MCF 10A (cell line): ENCODE results near the gene CHST1. TPM values are rescaled to one million over a fixed set of nuclear protein-coding genes. Genes with fewer than 3 reads are reported as not detected.

Experiments used
- BruUV-seq: library from RNA; stranded (reverse); fragments of 400-500 nt; replicated peaks from 2 replicates; lab custom pipeline; 2021; lab: Mats Ljungman, UMichigan
- CTCF ChIA-PET: fragments of 300-600 bp; sonication (Branson Sonifier 250); formaldehyde crosslinking; extraction: SDS; loops from one replicate; lab custom pipeline; 2021; ENCODE audit warnings: antibody characterized with exemption, inconsistent platforms; lab: Yijun Ruan, JAX
- POLR2A ChIA-PET: fragments of 300-600, 350-650 bp; sonication (Branson Sonifier 250); formaldehyde crosslinking; extraction: SDS; loops from one replicate; lab custom pipeline; 2020; ENCODE audit warnings: antibody characterized with exemption, inconsistent platforms; lab: Yijun Ruan, JAX
- DNase-seq: peaks from one replicate; pipeline ENCODE4 v3.0.0-alpha.2; 2018; ENCODE audit not compliant: unreplicated experiment
- H3K27ac Mint-ChIP-seq: one replicate; pipeline ENCODE4 v1.8.0; 2022; ENCODE audit warnings: mild to moderate bottlenecking, low read depth, mixed read lengths; ENCODE audit not compliant: unreplicated experiment
- H3K27me3 Mint-ChIP-seq: one replicate; pipeline ENCODE4 v1.8.0; 2022; ENCODE audit warnings: mixed read lengths; ENCODE audit not compliant: insufficient read depth, unreplicated experiment
- H3K36me3 Mint-ChIP-seq: one replicate; pipeline ENCODE4 v1.8.0; 2022; ENCODE audit warnings: mild to moderate bottlenecking, moderate library complexity, mixed read lengths; ENCODE audit not compliant: insufficient read depth, unreplicated experiment
- H3K4me1 Mint-ChIP-seq: one replicate; pipeline ENCODE4 v1.8.0; 2022; ENCODE audit warnings: mixed read lengths; ENCODE audit not compliant: insufficient read depth, unreplicated experiment
- H3K4me3 Mint-ChIP-seq: one replicate; pipeline ENCODE4 v1.8.0; 2022; ENCODE audit warnings: mild to moderate bottlenecking, moderate library complexity, mixed read lengths; ENCODE audit not compliant: unreplicated experiment
- H3K9me3 Mint-ChIP-seq: one replicate; pipeline ENCODE4 v1.8.0; 2022; ENCODE audit warnings: mixed read lengths; ENCODE audit not compliant: unreplicated experiment
- intact Hi-C: fragments of 100-400 bp; cut with micrococcal nuclease; formaldehyde crosslinking; loops from 2 replicates; pipeline ENCODE4 v1.14.1; 2022
- total RNA-seq: library from RNA; stranded (reverse); gene quantifications from 2 replicates; pipeline ENCODE4 v1.2.3, GENCODE V29; 2022
- TF ChIP-seq, protein P1 (sequence below): fragments of 200-600 bp; IDR thresholded peaks from one replicate; pipeline ENCODE4 v1.8.0; 2022; ENCODE audit warnings: antibody characterized with exemption, mild to moderate bottlenecking; ENCODE audit not compliant: unreplicated experiment

CHST1 gene
- total RNA-seq, 1 experiment from 2014 or later: not detected

DNA sequence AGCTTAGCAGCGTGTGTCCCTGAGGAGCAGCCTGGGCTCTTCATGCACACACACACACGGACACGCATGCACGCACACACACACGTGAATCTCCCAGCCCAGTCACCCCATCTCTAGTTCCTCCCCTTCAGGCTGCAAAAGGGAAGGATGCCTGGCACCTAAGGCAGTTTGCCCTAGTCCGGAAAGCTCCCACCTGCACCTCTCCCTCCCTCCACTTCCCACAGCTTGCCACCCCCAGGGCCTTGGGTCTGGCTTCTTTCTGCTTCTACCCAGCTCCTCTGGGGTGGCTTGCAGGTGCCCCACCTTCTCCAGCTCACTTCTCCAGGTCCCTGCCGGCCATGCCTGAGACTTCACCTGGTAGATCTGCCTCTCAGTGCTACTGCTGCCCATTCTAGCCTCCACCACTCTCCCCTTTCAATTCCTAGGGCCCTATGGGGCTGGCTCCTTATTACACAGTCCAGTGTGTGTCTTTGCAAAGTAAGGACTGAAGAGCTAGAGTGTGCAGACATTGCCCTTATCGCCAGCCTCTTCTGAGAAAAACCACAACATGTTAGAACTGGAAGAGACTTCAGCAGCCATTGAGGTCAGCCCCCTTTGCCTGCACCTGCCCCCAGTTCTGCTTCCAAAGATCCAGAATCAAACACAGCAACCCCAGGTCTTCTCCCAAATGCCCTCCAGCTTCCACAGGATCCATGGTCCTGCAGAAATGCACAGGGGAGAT lies 33.5 kb upstream of the CHST1 start:
- Mint-ChIP-seq H3K36me3 (no peaks in the 10 kb centered on the region), H3K4me1 (no peaks in the 10 kb centered on the region), H3K27me3 (peaks cover 60% of the 10 kb centered on the region), H3K27ac (no peak overlapping the region), H3K9me3 (no peaks in the 10 kb centered on the region), H3K4me3 (no peak overlapping the region)
- BruUV-seq: no TSS peak
- TF ChIP-seq, protein P1, sequence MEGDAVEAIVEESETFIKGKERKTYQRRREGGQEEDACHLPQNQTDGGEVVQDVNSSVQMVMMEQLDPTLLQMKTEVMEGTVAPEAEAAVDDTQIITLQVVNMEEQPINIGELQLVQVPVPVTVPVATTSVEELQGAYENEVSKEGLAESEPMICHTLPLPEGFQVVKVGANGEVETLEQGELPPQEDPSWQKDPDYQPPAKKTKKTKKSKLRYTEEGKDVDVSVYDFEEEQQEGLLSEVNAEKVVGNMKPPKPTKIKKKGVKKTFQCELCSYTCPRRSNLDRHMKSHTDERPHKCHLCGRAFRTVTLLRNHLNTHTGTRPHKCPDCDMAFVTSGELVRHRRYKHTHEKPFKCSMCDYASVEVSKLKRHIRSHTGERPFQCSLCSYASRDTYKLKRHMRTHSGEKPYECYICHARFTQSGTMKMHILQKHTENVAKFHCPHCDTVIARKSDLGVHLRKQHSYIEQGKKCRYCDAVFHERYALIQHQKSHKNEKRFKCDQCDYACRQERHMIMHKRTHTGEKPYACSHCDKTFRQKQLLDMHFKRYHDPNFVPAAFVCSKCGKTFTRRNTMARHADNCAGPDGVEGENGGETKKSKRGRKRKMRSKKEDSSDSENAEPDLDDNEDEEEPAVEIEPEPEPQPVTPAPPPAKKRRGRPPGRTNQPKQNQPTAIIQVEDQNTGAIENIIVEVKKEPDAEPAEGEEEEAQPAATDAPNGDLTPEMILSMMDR: no peak
- intact Hi-C loops: no loop called here
- CTCF ChIA-PET: no interaction called here
- DNase-seq: no peak
- POLR2A ChIA-PET: no interaction called here

DNA sequence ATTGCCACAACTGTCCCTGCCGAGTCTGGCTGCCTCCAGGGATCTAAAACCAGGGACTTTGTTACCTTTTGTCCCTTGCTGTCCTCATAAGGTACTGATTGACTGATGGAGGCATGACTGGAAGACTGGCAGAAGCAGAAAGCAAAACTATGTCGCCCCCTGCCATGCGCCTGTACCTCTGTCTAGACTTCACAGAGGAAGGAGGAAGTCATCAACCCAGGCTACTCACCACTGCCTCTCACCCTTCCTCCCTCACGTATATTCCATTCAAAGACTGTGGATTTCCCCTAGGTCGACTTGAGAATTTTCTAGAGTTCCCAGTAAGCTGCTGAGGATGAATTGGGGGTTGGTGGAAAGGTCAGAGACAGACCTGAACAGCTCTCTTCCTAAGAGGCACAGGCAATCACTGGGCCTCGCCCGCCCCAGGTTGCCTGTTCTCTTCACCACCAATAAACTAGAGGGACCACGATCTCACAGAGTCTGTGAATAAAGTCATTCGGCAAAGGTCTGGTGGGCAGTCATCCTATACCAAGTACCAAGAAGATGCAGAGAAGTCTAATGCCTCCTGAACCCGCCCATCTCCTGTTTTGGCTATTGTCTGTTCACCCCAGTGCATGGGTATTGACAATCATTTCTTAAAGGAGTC lies 27.5 kb upstream of the CHST1 start:
- Mint-ChIP-seq H3K9me3 (no peaks in the 10 kb centered on the region), H3K4me3 (no peak overlapping the region), H3K27me3 (peaks cover 28% of the 10 kb centered on the region), H3K27ac (no peak overlapping the region), H3K36me3 (peaks cover 4% of the 10 kb centered on the region), H3K4me1 (no peaks in the 10 kb centered on the region)
- no TSS peak for BruUV-seq
- TF ChIP-seq, protein P1: no peak
- intact Hi-C loops: no loop called here
- ChIA-PET CTCF (interaction anchor here (0.7 kb wide), 1 partner anchor 35 kb away, joined by 3 read pairs; no protein-coding TSS in a partner anchor), POLR2A (interaction anchor here (1.0 kb wide), 1 partner anchor 20 kb away, joined by 4 read pairs; no protein-coding TSS in a partner anchor)
- no peak for DNase-seq

DNA sequence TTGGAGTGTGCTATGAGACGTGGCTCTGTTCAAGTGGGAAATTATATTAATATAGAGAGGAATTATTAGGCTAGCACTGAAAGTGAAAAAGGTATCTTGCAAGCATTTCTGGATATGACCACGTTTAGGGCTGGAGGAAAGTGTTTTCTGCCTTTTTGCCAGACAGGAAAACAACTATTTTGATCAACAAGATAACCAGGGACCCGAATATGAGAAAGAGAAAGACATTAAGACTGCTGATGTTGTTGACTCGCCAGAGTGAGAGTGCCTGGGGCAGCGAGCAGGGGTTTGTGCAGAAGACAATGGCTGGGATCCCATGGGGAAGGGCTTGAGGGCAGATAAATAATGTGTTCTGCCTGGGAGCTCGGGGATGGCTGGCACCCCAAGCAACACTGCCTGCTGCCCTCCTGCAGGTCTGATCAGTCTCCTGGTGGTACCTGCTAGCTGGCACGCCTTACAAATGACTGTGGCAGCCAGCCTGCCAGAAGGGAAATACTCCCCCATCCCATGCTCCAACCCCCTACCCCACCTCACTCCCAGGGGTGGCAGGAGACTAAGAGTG lies 23.1 kb upstream of the CHST1 start:
- DNase-seq: no peak
- no peak overlapping the region for H3K27ac Mint-ChIP-seq
- TF ChIP-seq, protein P1: no peak
- H3K9me3 Mint-ChIP-seq: no peaks in the 10 kb centered on the region
- H3K4me1 Mint-ChIP-seq: no peaks in the 10 kb centered on the region
- H3K36me3 Mint-ChIP-seq: peaks cover 5% of the 10 kb centered on the region
- ChIA-PET CTCF (interaction anchor here (0.6 kb wide), 1 partner anchor 15 kb away, joined by 3 read pairs; no protein-coding TSS in a partner anchor), POLR2A (no interaction called here)
- no TSS peak for BruUV-seq
- H3K4me3 Mint-ChIP-seq: no peak overlapping the region
- intact Hi-C loops: no loop called here
- H3K27me3 Mint-ChIP-seq: peaks cover 40% of the 10 kb centered on the region

DNA sequence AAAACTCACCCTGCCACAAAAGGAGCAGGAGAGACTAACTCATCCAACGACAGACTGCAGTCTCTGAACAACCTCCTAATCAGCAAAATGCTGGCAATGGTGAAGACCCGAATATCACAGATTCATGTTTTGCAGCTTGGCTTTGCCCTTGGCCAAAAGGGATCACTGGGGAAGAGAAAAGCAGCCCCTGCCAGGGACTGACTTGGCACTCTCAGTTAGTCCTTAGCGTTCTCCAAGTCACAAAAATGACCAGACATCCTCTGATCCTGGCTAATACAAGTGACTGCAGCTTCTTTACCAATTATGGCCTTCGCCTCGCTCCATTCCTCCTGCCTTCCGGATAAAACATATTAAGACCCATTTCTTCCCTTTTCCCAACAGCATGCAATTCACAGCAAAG lies 22.4 kb upstream of the CHST1 start:
- no peaks in the 10 kb centered on the region for H3K9me3 Mint-ChIP-seq
- intact Hi-C loops: no loop called here
- H3K27me3 Mint-ChIP-seq: peaks cover 40% of the 10 kb centered on the region
- no peaks in the 10 kb centered on the region for H3K4me1 Mint-ChIP-seq
- no peak overlapping the region for H3K27ac Mint-ChIP-seq
- CTCF ChIA-PET: no interaction called here
- DNase-seq: no peak
- POLR2A ChIA-PET: no interaction called here
- no peak overlapping the region for H3K4me3 Mint-ChIP-seq
- TF ChIP-seq, protein P1: no peak
- BruUV-seq: no TSS peak
- peaks cover 5% of the 10 kb centered on the region for H3K36me3 Mint-ChIP-seq
